NK-92 (cell line): ENCODE results near the gene DCAF17.
A peak's percentile ranks its signal among the peaks of the same experiment; 100 is the strongest.
"Not testable (repeated sequence)": the region's sequence is repeated elsewhere in the genome, so short reads cannot be mapped to it uniquely, and the experiment has no call there.

Experiments
- DNase-seq: peaks from one replicate; lab custom pipeline; 2025; ENCODE audit not compliant: unreplicated experiment; lab: John Stamatoyannopoulos, UW

Gene DCAF17

DNA sequence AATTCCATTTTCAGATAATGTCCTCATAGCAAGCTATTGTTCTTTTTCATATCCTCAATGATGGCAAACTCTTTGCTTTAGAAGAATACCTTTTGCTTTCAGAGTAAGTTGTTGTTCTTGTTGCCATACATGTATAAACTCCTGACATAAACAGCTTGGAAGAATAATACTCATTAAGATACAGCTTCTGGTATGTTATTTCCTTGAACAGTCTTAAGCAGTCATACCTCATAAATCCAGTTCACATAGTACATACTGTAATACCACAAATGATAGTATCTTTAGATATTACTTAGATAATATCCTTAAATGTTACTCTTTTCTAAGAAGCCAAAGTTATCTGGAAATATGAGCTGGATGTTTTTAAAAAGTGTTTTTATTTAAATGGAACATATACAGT is 23.4 kb upstream of the DCAF17 start:
- DNase-seq = no peak

DNA sequence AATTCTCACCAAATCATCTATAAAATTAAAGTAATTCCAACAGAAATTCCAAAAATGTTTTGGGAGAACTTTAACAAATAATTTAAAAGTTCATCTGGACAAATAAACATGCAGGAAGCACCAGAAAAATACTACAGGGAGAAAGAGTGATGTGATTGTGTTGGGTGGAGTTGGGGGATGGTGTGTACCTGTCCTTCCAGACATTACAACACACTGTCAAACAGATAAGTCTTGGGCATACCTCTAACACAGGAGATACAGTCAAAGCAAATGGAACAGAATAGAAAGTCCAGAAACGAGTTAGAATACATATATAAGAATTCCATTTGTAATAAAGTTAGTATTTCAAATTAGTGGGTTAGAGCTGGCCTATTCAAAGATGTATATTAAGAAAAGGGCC is 22.8 kb upstream of the DCAF17 start:
- DNase-seq = no peak

DNA sequence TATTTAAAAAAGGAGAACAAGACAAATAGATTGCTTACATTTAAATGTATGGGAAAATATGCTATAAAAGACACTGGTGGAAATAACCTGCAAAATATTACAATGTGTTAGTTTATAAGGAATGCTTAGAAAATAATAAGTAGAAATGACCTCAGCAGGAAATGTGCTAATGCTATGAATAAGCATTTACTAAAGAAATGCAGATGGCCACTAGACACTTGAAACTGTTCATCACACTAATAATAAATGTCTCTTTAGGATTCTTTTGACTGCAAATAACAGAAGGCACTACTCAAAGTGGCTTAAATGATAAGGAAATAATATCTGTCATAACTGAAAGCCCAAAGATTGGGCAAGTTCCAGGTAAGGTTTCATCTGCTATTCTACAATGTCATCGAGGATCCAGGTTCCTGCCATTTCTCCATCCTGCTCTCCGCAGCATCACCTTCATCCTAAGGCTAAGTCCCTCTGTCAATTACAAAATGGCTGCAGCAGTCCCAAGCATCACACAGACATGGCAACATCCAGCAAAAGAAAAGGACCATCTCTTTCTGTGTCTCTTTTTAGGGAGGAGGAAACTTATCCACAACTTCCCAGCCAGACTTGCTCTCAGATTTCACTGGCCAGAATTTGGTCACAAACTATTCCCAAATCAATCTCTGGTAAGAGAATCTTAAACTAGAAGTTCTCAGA is 22.1 kb upstream of the DCAF17 start:
- no peak for DNase-seq

DNA sequence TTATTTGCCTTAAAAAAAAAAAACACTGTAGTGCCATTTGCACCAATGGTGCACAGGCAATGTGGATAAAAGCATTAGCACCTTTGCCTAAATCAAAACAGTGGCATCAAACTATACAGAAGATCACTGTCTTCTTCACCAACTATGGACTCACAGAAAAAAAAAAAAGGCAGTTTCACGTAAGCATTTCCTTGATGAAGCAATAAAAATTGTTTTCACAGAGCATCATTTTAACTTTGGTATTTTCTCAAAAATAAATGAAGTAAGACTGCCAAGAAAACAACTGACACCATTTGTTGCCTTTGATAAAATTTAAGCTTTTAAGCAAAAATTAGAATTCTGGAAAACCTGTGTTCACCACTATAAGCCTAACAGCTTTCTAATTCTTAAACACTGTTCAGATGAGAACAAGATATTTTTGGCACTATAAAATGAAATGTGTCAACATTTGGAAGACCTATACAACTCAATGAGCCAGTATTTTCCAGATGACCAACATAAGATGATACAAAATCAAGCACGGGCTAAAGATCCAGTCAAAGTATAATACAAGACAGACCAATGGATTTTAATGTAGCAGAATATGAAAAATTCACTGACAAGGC is 21.4 kb upstream of the DCAF17 start:
- no peak for DNase-seq

DNA sequence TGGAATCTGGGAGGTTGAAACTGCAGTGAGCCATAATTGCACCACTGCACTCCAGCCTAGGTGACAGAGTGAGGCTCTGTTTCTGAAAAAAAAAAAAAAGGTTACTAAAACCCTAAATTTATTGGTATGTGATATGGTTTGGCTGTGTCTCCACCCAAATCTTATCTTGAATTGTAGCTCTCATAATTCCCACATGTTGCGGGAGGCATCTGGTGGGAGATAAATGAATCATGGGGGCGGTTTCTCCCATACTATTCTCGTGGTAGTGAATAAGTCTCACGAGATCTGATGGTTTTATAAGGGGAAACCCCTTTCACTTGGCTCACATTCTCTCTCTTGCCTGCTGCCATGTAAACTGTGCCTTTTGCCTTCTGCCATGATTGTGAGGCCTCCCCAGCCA is 19.4 kb upstream of the DCAF17 start:
- not testable (repeated sequence) for DNase-seq

DNA sequence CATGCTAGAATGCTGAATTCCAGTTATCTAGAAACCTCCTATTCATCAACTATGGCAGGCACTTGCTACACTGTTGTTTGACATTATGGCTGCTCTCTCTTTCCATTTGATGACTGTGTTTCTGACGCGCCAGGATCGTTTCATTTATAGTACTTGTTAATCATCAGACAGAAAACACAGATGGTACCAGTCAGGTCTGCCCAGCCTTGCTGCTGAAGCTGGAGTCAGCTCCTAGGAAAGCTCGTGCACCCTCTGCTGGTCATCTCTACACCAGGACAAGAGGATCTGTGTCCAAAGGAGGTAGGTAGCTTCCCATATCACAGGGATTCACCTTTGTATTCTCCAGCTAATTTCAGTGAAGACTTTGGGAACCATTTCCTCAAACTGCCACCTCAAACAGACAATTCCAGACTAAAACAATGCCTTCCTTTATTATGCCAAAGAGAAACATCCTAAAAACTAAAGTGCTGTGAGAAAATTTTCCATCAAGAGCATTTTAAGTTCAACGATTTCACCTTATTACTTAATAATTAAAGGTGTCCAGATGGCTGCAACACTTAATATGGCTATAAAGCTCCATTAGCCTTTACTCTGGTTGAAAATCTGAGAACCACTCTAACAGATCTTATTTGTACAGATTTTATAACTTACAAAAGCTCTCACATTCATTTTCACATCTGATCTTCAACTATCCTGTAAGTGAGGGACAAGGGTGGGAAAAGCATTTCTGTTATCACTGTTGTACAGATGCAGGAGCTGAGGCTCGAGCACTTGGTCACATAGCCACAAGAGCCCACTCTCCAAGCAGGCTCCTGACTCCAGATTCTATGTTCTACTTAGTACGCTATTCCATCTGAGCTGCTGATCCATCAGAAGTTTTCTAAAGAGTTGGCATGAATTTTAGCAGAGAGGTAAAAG is 17.8 kb upstream of the DCAF17 start:
- peak; percentile 1 for DNase-seq

DNA sequence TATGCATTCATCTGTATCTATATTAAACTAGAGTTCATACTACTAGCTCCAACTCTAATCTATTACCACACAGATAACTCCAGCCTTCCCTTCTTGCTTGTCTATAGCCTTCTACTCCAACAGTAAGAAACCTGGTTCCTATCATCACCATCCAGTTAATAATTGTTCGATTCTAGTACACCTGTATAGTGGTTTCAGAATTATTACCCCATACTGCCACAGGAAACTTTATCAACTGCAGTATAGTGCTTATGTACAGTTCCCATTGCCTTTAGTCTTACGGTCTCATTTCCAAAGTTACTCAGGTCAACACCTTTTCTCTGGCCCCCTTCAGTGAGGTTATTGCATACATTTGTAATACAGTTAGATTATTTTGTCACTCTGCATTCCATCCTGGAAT is 14.7 kb upstream of the DCAF17 start:
- no peak for DNase-seq

DNA sequence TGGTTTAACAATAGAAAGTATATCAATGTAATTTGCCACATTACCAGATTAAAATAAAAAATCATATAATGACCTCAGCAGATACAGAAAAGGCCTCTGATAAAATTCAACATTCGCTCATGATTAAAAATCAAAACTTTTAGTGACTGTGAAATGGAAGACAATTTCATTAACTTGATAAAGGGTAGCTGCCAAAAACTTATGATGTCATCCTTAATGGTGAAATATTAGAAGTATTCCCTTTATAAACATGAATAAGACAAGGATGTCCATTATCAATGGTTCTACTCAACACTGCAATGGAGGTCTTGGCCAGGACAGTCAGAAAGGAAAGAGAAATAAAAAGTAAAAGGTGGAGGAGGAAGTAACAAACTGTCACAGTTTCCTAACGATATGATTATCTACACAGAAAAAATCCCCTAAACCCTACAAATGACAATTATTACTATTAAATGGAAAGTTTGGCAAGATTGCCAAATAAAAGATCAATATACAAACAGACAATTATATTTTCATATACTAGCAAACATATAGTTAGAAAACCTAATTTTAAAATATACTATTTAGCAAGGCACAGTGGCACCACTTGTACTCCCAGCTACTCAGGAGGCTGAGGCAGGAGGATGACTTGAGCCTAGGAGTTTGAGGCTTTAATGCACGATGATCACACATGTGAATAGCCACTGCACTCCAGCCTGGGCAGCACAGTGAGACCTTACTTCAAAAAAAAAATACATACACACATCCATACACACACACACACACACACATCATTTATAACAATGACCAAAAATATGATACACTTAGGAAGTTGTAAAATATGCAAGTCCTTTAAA is 13.1 kb upstream of the DCAF17 start:
- DNase-seq = no peak

DNA sequence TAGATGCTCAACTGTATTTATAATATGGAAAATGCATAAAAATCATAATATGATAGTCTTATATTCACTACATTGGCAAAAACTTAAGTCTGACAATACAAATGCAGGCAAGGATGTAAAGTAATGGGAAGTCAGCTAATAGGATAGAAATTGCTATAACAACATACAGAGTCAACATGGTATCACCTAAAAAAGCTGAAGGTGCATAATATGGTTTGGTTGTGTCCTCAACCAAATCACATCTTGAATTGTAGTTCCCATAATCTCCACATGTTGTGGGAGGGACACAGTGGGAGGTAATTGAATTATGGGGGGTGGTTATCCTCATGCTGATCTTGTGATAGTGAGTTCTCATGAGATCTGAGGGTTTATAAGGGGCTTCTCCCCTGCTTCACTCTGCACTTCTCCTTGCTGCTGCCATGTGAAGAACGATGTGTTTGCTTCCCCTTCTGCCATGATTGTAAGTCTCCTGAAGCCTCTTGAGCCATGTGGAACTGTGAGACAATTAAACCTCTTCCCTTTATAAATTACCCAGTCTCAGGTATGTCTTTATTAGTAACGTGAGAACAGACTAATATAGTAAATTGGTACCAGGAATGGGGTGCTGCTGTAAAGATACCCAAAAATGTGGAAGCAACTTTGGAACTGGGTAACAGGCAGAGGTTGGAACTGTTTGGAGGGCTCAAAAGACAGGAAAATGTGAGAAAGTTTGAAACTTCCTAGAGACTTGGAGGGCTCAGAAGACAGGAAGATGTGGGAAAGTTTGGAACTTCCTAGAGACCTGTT is 11.1 kb upstream of the DCAF17 start:
- not testable (repeated sequence) for DNase-seq

DNA sequence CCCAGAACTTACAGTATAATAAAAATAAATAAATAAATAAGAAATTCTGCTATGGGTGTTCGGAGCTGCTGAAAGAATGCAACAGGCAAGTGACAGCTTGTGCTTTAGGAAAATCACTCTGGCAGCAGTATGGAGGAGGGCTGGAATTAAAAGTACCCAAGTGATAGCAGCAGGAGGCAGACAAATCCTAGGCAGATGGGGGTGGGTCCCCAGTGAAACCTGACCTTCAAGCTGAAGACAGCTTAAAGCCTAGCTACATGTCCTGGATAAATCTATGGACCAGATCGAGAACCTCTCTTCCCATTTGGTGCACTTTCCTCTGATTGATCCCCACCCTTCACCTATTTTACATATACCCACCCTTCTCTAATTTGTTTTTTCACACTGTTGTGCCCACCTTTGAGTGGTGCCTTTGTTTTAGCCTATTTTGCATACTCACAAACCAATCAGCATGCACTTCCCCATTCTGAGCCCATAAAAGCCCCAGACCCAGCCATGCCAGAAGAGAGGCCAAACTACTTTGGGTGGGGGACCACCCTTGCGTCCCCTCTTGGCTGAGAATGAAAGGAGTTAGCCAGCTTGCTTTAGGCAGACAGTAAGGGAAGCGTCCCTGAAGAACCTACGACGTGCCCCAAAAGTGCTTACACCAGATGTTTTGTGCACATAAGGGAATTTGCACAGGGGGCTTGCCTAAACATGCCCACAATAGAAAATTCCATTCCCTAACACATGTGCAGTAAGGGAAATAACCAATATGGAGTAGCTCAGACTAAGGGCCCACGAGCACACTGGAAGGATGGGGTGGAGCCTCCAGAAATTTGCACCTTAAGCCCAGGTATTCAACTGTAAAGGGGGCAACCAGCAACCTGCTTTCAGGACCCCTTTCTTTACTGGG is 3.3 kb upstream of the DCAF17 start:
- no peak for DNase-seq

DNA sequence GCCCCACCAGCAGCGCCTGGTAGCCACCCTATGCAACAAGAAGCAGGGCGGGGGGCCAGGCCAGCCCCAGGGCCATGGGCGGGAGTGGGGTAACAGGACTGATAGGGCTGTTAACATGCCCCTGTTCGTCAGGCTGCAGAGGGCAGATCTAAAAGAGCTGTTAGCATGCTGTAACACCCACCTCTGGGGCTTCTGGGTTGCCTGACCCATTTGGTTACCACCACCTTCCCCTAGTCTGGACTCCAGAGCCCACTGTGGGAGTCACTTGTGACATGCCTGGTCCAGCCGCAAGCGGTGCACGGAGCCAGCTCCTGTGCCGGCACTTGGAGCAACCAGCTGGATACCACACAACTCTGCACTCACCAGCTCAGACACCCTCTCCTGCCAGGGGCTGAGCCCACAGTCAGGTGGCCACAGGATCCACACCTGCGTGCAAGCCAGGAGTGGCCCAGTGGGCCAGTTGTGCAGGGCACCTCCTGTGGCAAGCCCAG is 2.3 kb upstream of the DCAF17 start:
- DNase-seq = no peak

DNA sequence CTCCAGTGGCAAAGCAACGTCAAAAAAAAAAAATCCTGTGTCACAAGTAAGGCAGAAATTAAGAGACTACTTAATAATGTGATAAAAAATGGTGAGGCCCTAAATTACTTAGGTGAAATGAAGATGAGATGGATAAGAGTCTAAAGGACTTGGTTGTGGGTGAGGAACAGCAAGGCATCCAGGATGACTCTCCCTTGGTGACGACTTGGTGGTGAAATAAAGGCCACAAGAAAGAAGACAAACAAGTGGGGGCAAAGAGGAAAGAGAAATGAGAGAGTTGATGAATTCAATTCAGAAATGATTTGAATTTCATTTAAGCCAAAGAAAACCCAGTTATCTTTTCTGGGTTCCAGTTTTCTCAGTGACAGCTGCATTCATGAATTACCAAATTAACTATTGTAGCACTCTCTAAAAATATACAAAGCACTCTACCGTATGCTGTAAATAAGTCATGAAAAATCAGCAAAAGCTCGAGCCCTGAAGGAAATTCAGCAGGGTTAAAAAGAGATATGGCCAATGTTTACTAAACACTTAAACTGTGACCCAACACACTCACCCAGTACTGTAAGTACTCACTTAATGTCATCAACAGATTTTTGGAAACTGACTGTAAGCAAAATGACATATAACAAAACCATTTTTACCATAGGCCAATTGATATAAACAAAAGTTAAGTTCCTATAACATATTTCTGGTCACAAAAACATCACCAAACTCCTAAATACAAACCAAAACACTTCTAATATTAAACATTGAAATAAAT is 1.6 kb upstream of the DCAF17 start:
- no peak for DNase-seq

DNA sequence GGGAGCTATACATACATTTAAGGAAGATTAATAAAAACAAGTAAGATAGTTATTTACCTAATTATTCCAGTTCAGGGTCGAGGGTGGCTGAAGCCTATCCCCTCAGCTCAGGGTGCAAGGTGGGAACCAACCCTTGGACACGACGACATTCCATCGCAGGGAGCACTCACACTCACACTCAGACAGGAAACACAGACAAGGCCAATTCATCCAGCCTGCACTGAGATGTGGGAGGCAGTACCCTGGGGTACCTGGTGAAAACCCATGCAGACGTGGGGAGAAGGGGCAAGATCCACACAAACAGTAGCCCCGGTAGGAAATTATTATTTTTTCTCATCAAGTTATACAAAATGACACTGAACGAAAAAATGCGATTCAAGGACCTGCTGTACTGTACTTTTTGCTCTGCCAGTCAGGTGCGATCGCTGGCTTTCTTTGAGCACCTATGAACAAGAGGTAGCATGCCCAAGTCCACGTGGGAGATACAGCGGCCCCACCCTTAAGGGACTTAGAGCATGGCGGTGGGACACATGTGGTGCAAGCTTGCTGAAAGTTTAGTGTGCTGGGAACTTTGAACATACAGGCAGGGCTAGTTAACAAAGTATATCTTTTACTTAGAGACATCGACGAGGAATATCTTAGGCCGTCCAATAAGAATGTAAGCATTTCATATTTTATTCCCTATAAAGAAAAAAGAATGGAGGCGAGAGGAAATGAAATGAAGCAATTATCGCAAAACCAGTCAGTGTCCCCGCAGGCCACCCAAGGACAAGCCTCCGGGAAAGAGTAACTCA is 860 bp upstream of the DCAF17 start:
- no peak for DNase-seq

DNA sequence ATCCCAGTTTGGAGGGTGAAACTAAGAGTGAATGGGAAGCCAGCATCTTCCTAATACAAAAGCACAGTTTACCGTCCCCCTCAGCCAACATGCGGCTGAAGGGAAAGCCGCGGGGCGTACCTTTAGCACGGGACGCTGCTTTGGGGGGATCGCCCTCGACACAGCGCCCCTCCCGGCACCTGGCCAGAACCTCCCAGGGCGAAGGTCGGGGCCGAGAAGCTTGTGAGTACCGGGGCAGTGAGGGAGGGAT is 338 bp upstream of the DCAF17 start, which contains the start of gene METTL8:
METTL8 (minus strand) TSS at position 228 of the 250 bp plus-strand sequence. CDS start 41,805 bp downstream, outside the sequence.
- no peak for DNase-seq

DNA sequence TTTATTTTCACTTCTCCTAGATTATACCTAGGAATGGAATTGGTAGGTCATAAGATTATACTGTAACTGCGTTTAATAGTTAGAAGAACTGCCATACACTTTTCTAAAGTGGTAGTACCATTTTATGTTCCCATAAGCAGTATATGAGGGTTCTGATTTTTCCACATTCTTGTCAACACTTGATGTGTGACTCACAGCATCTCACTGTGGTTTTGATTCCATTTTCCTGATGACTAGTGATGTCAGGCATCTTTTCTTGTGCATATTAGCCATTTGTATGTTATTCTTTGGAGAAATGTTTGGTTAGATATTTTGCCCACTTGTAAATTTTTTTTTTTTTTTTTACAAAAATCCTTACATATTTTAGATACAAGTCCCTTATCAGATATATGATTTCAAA is 2.3 kb downstream of the DCAF17 start:
- DNase-seq = no peak

DNA sequence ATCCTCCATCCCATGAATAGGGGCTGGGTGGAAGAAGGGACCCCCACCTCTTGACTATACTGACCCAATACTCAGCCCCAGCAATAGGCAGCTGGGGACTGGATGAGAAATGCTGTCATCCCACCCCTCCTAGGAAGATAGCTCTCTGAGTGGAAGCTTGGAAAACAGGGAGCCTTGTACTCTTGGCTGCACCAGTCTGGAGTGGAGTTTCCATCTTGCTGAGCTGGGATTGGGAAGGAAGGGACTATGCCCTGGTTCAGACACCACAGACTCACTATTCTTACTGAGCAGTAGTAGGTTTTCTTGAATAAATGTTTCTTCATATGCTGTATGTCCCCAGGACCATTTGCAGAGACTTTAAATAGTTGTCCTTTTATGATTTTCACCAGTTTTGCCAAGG is 7.4 kb downstream of the DCAF17 start:
- no peak for DNase-seq

DNA sequence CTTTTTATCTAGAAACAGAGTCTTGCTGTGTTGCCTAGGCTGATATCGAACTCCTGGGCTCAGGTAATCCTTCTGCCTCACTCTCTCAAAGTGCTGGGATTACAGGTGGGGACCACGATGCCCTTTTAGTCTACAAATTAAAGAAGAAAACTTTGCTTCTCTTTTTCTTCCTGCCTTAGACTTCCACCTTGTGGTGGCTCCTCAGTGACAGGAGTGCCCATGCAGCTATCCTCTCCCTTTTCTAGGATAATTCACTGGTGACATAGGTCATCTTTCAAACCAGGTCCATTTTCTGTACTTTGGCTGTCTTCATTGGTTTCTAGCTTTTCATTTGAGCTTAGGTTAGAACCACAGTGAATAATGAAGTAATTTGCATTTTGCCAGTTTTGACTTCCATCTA is 13.6 kb downstream of the DCAF17 start:
- DNase-seq = no peak

DNA sequence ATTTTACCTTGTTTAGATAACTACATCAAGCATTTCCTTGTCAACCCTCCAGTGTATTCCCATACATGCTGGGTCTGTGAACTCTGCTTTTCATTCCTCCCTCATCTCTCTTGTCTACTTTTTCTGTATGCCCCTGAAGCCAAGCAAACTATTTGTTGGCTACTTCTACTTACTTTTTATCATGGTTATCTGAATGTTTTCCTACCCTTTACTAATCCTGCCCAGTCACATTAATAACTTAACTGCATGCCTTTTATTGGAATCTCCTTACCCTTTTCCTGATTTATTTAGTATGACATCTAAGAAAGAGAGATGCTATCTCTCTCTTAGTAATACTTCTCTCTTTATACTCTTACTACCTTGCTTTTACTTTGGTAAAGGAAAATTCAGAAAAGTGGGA is 17.0 kb downstream of the DCAF17 start:
- DNase-seq = no peak
